ENCODE data around the gene SULT6B1. TPM values are rescaled to one million over a fixed set of nuclear protein-coding genes. Genes with fewer than 3 reads are reported as not detected.
"Not testable (repeated sequence)": the region's sequence is repeated elsewhere in the genome, so short reads cannot be mapped to it uniquely, and the experiment has no call there.

The SULT6B1 gene, protein sequence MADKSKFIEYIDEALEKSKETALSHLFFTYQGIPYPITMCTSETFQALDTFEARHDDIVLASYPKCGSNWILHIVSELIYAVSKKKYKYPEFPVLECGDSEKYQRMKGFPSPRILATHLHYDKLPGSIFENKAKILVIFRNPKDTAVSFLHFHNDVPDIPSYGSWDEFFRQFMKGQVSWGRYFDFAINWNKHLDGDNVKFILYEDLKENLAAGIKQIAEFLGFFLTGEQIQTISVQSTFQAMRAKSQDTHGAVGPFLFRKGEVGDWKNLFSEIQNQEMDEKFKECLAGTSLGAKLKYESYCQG
- total RNA-seq (2012; rRNA removed): not detected in 2 replicates

DNA sequence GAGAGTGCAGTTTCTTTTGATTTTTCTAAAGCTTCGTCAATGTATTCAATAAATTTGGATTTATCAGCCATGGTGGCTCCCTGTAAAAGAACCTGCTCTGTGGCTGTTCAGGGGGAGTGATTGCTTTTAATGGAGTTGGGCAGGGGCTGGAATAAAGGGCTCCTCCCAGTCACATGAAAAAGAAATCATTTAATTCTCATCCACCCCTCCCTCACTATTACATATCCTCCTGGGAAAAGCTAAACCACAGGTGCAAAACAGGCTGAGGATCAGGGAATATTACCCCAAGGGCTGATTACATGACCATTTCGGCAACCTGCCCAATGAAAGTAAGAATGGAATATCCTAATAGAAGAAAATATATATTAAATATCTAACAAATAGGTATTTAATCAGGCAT is at the start of gene SULT6B1:
TSS of gene SULT6B1 (minus strand) at position 101 of the 400 bp plus-strand sequence. CDS start at position 71, 30 bp downstream.
- Histone ChIP-seq H3K4me3 (ENCODE audit: low read length) (no peak within 1 kb of the TSS), H3K4me2 (ENCODE audit: low read length) (no peak within 1 kb of the TSS), H3K27me3 (ENCODE audit: control insufficient read depth, insufficient read depth, low read length) (peaks cover 7% of the 10 kb centered on the region), H3K4me1 (ENCODE audit: control insufficient read depth, insufficient read depth, low read length) (peaks cover 10% of the 10 kb centered on the region), H3K36me3 (ENCODE audit: insufficient read depth, low read length) (no peaks in the 10 kb centered on the region), H3K9me3 (replicated peaks; ENCODE audit: low read length) (no peaks in the 10 kb centered on the region), H3K9ac (ENCODE audit: low read depth, low read length) (no peak within 1 kb of the TSS)

DNA sequence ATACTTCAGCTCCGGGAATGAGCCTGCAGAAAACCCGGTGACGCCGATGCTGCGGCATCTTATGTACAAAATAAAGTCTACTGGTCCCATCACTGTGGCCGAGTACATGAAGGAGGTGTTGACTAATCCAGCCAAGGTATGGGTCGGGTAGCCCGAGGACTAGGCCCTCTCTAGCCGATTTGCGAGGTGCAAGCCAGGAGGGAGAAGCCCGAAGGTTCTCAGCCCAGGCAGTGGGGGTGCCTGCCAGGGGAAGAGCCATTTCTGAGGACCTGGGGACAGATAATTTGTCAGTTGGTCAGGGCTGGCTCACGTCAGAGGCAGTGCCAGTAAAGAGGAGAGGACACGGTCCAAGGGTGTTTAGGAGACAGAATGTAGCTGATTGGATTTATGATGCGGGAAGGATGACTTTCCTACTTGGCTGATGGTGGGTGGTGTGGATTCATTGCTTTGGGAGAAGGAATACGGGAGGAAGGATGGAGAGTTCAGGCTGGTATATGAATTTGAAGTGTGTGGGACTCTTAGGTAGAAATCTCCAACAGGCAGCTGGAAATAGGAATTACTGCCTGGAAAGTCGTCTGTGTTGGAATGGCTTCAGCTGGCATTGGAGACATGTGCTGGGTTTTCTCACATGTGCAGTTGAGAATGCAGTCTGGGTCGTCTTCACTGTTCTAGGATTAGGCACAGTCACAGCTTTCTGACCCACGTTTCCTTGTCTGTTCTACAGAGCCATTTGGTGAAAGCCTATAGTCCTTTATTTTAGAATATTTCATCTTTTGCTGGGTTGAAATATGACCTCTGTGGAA is 43.9 kb upstream of the SULT6B1 start:
- Histone ChIP-seq H3K27me3 (ENCODE audit: control insufficient read depth, insufficient read depth, low read length) (no peaks in the 10 kb centered on the region), H3K9me3 (replicated peaks; ENCODE audit: low read length) (no peaks in the 10 kb centered on the region), H3K36me3 (ENCODE audit: insufficient read depth, low read length) (peaks cover 18% of the 10 kb centered on the region), H3K4me2 (ENCODE audit: low read length) (peak overlapping the region; percentile 97), H3K4me1 (ENCODE audit: control insufficient read depth, insufficient read depth, low read length) (peaks cover 23% of the 10 kb centered on the region), H3K9ac (ENCODE audit: low read depth, low read length) (peak overlapping the region; percentile 94), H3K4me3 (ENCODE audit: low read length) (peak overlapping the region; percentile 94)

DNA sequence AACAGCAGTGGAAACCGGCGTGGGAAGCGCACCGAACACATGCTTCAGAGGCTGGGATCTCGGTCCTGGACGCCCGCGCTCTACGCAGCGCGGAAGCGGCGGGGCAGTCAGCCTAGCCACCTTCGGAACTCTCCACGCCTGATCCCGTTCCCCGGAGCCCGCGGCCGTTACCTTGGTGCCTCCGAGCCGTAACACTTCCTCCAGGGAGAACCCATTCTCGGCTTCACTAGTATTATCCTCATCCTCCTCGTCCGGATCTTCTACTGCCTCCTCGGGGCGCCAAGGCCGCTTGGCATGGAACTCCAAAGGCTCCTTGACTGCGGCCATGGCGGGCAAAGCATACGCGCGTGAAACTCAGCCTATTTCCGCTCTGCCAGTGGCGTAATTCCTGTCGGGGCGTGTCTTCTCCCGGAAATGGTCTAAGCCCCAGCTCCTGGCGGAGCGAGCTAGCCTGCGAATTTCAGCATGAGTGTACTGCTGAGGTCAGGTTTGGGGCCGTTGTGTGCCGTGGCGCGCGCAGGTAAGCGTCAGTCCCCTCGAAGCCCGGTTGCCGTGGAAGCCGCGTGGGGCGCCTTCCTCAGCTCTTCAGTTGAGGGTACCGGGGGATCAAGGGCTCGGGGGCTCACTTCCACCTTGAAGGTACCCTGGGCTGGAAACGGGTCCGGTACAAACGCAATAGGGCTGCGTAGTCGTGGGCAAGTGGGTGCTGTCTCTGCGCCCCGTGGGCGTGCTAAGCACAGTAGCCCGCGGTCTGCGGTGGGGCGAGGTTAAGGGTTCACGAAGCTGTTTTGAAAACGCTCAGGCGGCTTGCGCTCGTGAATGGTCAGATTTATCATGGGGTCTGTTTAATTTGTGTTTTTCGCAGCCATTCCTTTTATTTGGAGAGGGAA is 43.0 kb upstream of the SULT6B1 start, which contains the start of the genes CEBPZ and NDUFAF7:
TSS of gene CEBPZ (minus strand) at position 356 of the 890 bp plus-strand sequence. CDS start at position 327, 29 bp downstream.
TSS of gene NDUFAF7 (plus strand) at position 418 of the 890 bp plus-strand sequence. CDS start at position 466, 48 bp downstream.
- Histone ChIP-seq H3K9ac (ENCODE audit: low read depth, low read length) (peak within 1 kb of the TSS; percentile 94), H3K36me3 (ENCODE audit: insufficient read depth, low read length) (peaks cover 21% of the 10 kb centered on the region), H3K9me3 (replicated peaks; ENCODE audit: low read length) (no peaks in the 10 kb centered on the region), H3K4me1 (ENCODE audit: control insufficient read depth, insufficient read depth, low read length) (peaks cover 23% of the 10 kb centered on the region), H3K27me3 (ENCODE audit: control insufficient read depth, insufficient read depth, low read length) (no peaks in the 10 kb centered on the region), H3K4me3 (ENCODE audit: low read length) (peak within 1 kb of the TSS; percentile 94), H3K4me2 (ENCODE audit: low read length) (peak within 1 kb of the TSS; percentile 97)

GRCh38 chr2:37230581-37230980 is 42.1 kb upstream of the SULT6B1 start:
- Histone ChIP-seq H3K36me3 (ENCODE audit: insufficient read depth, low read length) (peaks cover 23% of the 10 kb centered on the region), H3K4me3 (ENCODE audit: low read length) (peak overlapping the region; percentile 94), H3K4me1 (ENCODE audit: control insufficient read depth, insufficient read depth, low read length) (peaks cover 23% of the 10 kb centered on the region), H3K9ac (ENCODE audit: low read depth, low read length) (peak overlapping the region; percentile 94), H3K9me3 (replicated peaks; ENCODE audit: low read length) (no peaks in the 10 kb centered on the region), H3K4me2 (ENCODE audit: low read length) (peak overlapping the region; percentile 97), H3K27me3 (ENCODE audit: control insufficient read depth, insufficient read depth, low read length) (no peaks in the 10 kb centered on the region)

- peaks cover 23% of the 10 kb centered on the region for H3K4me1 ChIP-seq (ENCODE audit: control insufficient read depth, insufficient read depth, low read length)
- no peak overlapping the region for H3K4me3 ChIP-seq (ENCODE audit: low read length)
These were observed 40.3 kb upstream of the SULT6B1 start for GRCh38 chr2:37228788-37229187.

GRCh38 chr2:37226863-37227262 is 38.4 kb upstream of the SULT6B1 start:
- Histone ChIP-seq H3K36me3 (ENCODE audit: insufficient read depth, low read length) (peaks cover 30% of the 10 kb centered on the region), H3K9ac (ENCODE audit: low read depth, low read length) (no peak overlapping the region), H3K27me3 (ENCODE audit: control insufficient read depth, insufficient read depth, low read length) (no peaks in the 10 kb centered on the region), H3K4me1 (ENCODE audit: control insufficient read depth, insufficient read depth, low read length) (peaks cover 14% of the 10 kb centered on the region), H3K9me3 (replicated peaks; ENCODE audit: low read length) (no peaks in the 10 kb centered on the region), H3K4me2 (ENCODE audit: low read length) (no peak overlapping the region), H3K4me3 (ENCODE audit: low read length) (no peak overlapping the region)

More at GRCh38 chr2:37228788-37229187, 40.3 kb upstream of the SULT6B1 start:
- no peaks in the 10 kb centered on the region for H3K27me3 ChIP-seq (ENCODE audit: control insufficient read depth, insufficient read depth, low read length)
- no peak overlapping the region for H3K9ac ChIP-seq (ENCODE audit: low read depth, low read length)
- H3K36me3 ChIP-seq (ENCODE audit: insufficient read depth, low read length): peaks cover 23% of the 10 kb centered on the region
- H3K4me2 ChIP-seq (ENCODE audit: low read length): no peak overlapping the region
- no peaks in the 10 kb centered on the region for H3K9me3 ChIP-seq (replicated peaks; ENCODE audit: low read length)

DNA sequence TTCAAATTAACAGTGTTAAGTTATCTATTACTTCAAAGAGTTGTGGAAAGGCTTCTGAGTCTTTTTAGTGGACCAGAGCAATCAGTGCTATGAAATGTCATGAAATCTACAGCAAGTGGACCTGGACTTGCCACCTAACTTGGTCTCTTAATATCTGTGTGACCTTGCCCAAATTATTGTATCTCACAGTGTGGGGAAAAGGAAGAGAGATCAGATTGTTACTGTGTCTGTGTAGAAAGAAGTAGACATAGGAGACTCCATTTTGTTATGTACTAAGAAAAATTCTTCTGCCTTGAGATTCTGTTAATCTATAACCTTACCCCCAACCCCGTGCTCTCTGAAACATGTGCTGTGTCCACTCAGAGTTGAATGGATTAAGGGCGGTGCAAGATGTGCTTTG is 36.7 kb upstream of the SULT6B1 start:
- peaks cover 46% of the 10 kb centered on the region for H3K36me3 ChIP-seq (ENCODE audit: insufficient read depth, low read length)
- H3K9me3 ChIP-seq (replicated peaks; ENCODE audit: low read length); H3K9ac ChIP-seq (ENCODE audit: low read depth, low read length); H3K4me1 ChIP-seq (ENCODE audit: control insufficient read depth, insufficient read depth, low read length); H3K4me3 ChIP-seq (ENCODE audit: low read length); H3K27me3 ChIP-seq (ENCODE audit: control insufficient read depth, insufficient read depth, low read length); H3K4me2 ChIP-seq (ENCODE audit: low read length): not testable (repeated sequence)

DNA sequence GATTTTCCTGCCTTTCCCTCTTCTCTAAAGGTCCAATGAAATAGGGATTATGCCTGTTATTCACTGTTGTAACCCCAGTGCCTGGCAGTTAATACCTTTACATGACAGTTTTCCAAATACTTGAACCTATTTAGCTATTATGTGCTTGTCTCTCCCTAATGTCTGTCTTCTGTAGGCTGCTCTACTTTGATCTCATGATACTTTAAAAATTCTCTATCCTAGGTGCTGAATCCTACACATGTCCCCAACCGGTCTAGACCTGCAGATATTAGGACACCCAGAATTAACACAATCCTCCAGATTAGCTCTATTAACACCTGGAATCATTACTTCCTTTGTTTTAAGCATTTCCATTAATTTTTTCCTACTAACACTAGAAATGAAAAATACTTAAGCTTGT is 35.6 kb upstream of the SULT6B1 start:
- no peak overlapping the region for H3K4me3 ChIP-seq (ENCODE audit: low read length)
- peaks cover 50% of the 10 kb centered on the region for H3K36me3 ChIP-seq (ENCODE audit: insufficient read depth, low read length)
- H3K4me1 ChIP-seq (ENCODE audit: control insufficient read depth, insufficient read depth, low read length): no peaks in the 10 kb centered on the region
- H3K9me3 ChIP-seq (replicated peaks; ENCODE audit: low read length): no peaks in the 10 kb centered on the region
- H3K9ac ChIP-seq (ENCODE audit: low read depth, low read length): no peak overlapping the region
- no peak overlapping the region for H3K4me2 ChIP-seq (ENCODE audit: low read length)
- no peaks in the 10 kb centered on the region for H3K27me3 ChIP-seq (ENCODE audit: control insufficient read depth, insufficient read depth, low read length)

- no peak overlapping the region for H3K9ac ChIP-seq (ENCODE audit: low read depth, low read length)
- H3K27me3 ChIP-seq (ENCODE audit: control insufficient read depth, insufficient read depth, low read length): no peaks in the 10 kb centered on the region
- no peak overlapping the region for H3K4me2 ChIP-seq (ENCODE audit: low read length)
- H3K4me3 ChIP-seq (ENCODE audit: low read length): no peak overlapping the region
- H3K36me3 ChIP-seq (ENCODE audit: insufficient read depth, low read length): peaks cover 49% of the 10 kb centered on the region
- no peaks in the 10 kb centered on the region for H3K9me3 ChIP-seq (replicated peaks; ENCODE audit: low read length)
- no peaks in the 10 kb centered on the region for H3K4me1 ChIP-seq (ENCODE audit: control insufficient read depth, insufficient read depth, low read length)
These were observed 34.7 kb upstream of the SULT6B1 start for GRCh38 chr2:37223131-37223530.

DNA sequence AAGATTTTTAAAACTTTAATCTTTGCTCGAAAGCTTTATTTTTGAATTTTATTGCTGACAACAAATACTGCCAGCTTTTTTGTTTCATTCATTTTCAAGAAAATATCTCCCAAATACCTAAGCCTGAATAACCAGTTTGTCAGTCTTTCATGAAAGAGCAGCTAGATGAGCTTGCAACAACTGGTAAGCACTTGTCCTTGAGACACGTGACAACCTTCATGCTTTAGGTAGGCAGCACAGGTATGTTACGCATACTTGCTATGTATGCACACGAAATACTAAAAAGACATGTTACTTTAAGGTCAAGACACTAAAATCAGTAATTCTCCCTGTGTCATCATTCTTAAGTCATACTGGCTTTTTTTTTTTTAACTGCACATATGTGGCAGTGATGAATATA is 30.6 kb upstream of the SULT6B1 start:
- Histone ChIP-seq H3K27me3 (ENCODE audit: control insufficient read depth, insufficient read depth, low read length) (no peaks in the 10 kb centered on the region), H3K4me2 (ENCODE audit: low read length) (no peak overlapping the region), H3K9me3 (replicated peaks; ENCODE audit: low read length) (no peaks in the 10 kb centered on the region), H3K36me3 (ENCODE audit: insufficient read depth, low read length) (peaks cover 54% of the 10 kb centered on the region), H3K4me3 (ENCODE audit: low read length) (no peak overlapping the region), H3K9ac (ENCODE audit: low read depth, low read length) (no peak overlapping the region), H3K4me1 (ENCODE audit: control insufficient read depth, insufficient read depth, low read length) (peaks cover 6% of the 10 kb centered on the region)

- no peaks in the 10 kb centered on the region for H3K9me3 ChIP-seq (replicated peaks; ENCODE audit: low read length)
- no peak overlapping the region for H3K4me2 ChIP-seq (ENCODE audit: low read length)
- H3K36me3 ChIP-seq (ENCODE audit: insufficient read depth, low read length): peaks cover 64% of the 10 kb centered on the region
- H3K27me3 ChIP-seq (ENCODE audit: control insufficient read depth, insufficient read depth, low read length): no peaks in the 10 kb centered on the region
- H3K9ac ChIP-seq (ENCODE audit: low read depth, low read length): no peak overlapping the region
- no peak overlapping the region for H3K4me3 ChIP-seq (ENCODE audit: low read length)
- peaks cover 8% of the 10 kb centered on the region for H3K4me1 ChIP-seq (ENCODE audit: control insufficient read depth, insufficient read depth, low read length)
These were observed 26.8 kb upstream of the SULT6B1 start for GRCh38 chr2:37215250-37215649.
